ENCODE data around the gene BICC1. TPM values are rescaled to one million over a fixed set of nuclear protein-coding genes. Genes with fewer than 3 reads are reported as not detected.

Gene BICC1
- total RNA-seq, 1 experiment from 2014 or later = 0.57 TPM

GRCh38 chr10:58807629-58808022 is 295.0 kb downstream of the BICC1 start:
- H3K14ac ChIP-seq (ENCODE audit: insufficient read depth, low read length) = no peak overlapping the region
- no peak overlapping the region for H3K9ac ChIP-seq (ENCODE audit: extremely low read depth, insufficient read length, low read length)
- no peak overlapping the region for H2BK120ac ChIP-seq (ENCODE audit: low read depth, low read length, poor library complexity, severe bottlenecking)
- H3K79me1 ChIP-seq (ENCODE audit: insufficient read depth, low read depth, low read length, poor library complexity, severe bottlenecking) = no peaks in the 10 kb centered on the region
- H3T11ph ChIP-seq (ENCODE audit: low read length) = no peak overlapping the region
- no peak overlapping the region for H2BK20ac ChIP-seq (ENCODE audit: low read depth, low read length, poor library complexity, severe bottlenecking)
- H3K4me3 Mint-ChIP-seq = no peak overlapping the region
- no peaks in the 10 kb centered on the region for H4K20me1 ChIP-seq (ENCODE audit: control insufficient read depth, insufficient read depth, insufficient read length)
- H3K4me1 Mint-ChIP-seq = no peaks in the 10 kb centered on the region
- H2AK5ac ChIP-seq (ENCODE audit: insufficient read length, low read length) = no peak overlapping the region
- no peaks in the 10 kb centered on the region for H3K79me2 ChIP-seq (ENCODE audit: insufficient read depth, low read length)
- H3K27ac ChIP-seq (ENCODE audit: insufficient read length, low read depth, low read length) = no peak overlapping the region
- H3K18ac ChIP-seq (ENCODE audit: insufficient read length, low read depth, low read length) = no peak overlapping the region
- H4K8ac ChIP-seq (replicated peaks; ENCODE audit: insufficient read length, low read depth, low read length) = no peak overlapping the region
- H3K27ac Mint-ChIP-seq = no peak overlapping the region
- no peak overlapping the region for H2BK5ac ChIP-seq (ENCODE audit: insufficient read length, low read length)
- H3K9me3 Mint-ChIP-seq = no peaks in the 10 kb centered on the region
- H2AFZ ChIP-seq (ENCODE audit: low read length) = no peak overlapping the region
- no peaks in the 10 kb centered on the region for H3K9me3 ChIP-seq (ENCODE audit: control insufficient read depth, low read depth, low read length)
- no peak overlapping the region for H3K23ac ChIP-seq (ENCODE audit: insufficient read length, low read depth, low read length)
- H2BK15ac ChIP-seq (ENCODE audit: low read depth, low read length) = no peak overlapping the region
- no CpG with 5 or more reads among the region's 4 CpGs for WGBS (ENCODE audit: extremely low coverage, insufficient read length, low lambda C conversion rate)
- H4K91ac ChIP-seq (ENCODE audit: insufficient read length, low read depth, low read length) = no peak overlapping the region
- no peaks in the 10 kb centered on the region for H3K23me2 ChIP-seq (ENCODE audit: insufficient read length, low read depth, low read length, poor library complexity, severe bottlenecking)
- DNase-seq = no peak
- H3K56ac ChIP-seq (ENCODE audit: insufficient read length, low read depth, low read length) = no peak overlapping the region
- no peaks in the 10 kb centered on the region for H3K27me3 ChIP-seq (ENCODE audit: insufficient read depth, low read length)
- H4K5ac ChIP-seq (ENCODE audit: insufficient read length, low read depth, low read length) = no peak overlapping the region
- no peak overlapping the region for H3K4me2 ChIP-seq (ENCODE audit: insufficient read depth, insufficient read length, low read length)
- H2BK12ac ChIP-seq (ENCODE audit: insufficient read length, low read depth, low read length) = no peak overlapping the region
- no peak for TF ChIP-seq CTCF (conservative IDR thresholded peaks at IDR 0.05)
- H3K4ac ChIP-seq (ENCODE audit: low read depth, low read length) = no peak overlapping the region
- H3K4me1 ChIP-seq (ENCODE audit: insufficient read depth, low read length) = no peaks in the 10 kb centered on the region
- no peaks in the 10 kb centered on the region for H3K27me3 Mint-ChIP-seq (ENCODE audit: low read depth)
- no peaks in the 10 kb centered on the region for H3K36me3 Mint-ChIP-seq (ENCODE audit: insufficient read depth in 1 of 3, low read depth in 3 of 3)

Data from H9 (cell line).